ENCODE measurements around the gene HES7. TPM values are rescaled to one million over a fixed set of nuclear protein-coding genes. Genes with fewer than 3 reads are reported as not detected.
"Not testable (repeated sequence)": the region's sequence is repeated elsewhere in the genome, so short reads cannot be mapped to it uniquely, and the experiment has no call there.

The HES7 gene
- 0.47 TPM in 1 of 2 replicates, not detected in the other for total RNA-seq
- long read RNA-seq = 0 reads

DNA sequence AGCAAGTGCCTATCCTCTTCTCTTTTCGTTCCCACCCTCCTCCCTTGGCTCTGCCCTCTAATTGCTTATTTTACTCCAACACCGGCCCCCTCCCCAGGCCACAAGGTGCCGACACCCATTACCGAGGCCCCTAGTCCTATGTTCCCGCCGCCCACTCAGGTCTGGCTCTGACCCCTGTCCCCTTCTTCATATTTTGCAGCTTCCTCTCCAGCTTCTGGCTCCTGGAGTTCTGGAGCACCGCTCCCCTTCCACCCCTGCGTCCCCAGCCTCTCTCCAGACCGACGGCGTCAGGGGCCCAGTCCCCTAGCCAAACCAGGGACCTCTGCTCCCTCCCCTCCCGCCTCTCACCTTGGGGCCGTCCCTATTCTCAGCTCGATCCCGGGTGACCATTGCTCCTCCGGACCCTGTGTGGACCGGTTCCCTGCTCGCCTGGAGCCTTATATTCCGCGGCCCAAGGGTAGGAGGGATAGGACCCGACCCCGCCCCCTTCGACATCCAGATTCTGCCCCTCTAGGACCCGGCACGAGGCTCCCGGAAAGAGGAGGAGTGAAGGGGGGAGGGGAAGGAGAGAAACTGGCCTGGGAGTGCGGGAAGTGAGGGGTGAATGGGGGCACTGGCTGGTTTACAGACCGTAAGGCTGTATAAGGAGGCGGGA lies at the start of gene HES7:
Gene HES7, minus strand, starts transcription at position 412 of the 655 bp plus-strand sequence. Its CDS starts 22 bp downstream, at position 390.
- peaks cover 1% of the 10 kb centered on the region for H3K36me3 Mint-ChIP-seq (ENCODE audit: insufficient read depth)
- TF ChIP-seq, protein P1, sequence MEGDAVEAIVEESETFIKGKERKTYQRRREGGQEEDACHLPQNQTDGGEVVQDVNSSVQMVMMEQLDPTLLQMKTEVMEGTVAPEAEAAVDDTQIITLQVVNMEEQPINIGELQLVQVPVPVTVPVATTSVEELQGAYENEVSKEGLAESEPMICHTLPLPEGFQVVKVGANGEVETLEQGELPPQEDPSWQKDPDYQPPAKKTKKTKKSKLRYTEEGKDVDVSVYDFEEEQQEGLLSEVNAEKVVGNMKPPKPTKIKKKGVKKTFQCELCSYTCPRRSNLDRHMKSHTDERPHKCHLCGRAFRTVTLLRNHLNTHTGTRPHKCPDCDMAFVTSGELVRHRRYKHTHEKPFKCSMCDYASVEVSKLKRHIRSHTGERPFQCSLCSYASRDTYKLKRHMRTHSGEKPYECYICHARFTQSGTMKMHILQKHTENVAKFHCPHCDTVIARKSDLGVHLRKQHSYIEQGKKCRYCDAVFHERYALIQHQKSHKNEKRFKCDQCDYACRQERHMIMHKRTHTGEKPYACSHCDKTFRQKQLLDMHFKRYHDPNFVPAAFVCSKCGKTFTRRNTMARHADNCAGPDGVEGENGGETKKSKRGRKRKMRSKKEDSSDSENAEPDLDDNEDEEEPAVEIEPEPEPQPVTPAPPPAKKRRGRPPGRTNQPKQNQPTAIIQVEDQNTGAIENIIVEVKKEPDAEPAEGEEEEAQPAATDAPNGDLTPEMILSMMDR (IDR thresholded peaks at IDR 0.05; ENCODE audit: unreplicated experiment) = no peak
- no peaks in the 10 kb centered on the region for H3K9me3 Mint-ChIP-seq (ENCODE audit: low read depth)
- H3K4me1 Mint-ChIP-seq (ENCODE audit: low read depth) = peaks cover 34% of the 10 kb centered on the region
- peaks cover 66% of the 10 kb centered on the region for H3K27me3 Mint-ChIP-seq
- no peak for DNase-seq (ENCODE audit: low spot score, unreplicated experiment)
- peak within 1 kb of the TSS; percentile 84 for H3K27ac Mint-ChIP-seq
- H3K4me3 Mint-ChIP-seq (ENCODE audit: low read depth) = peak within 1 kb of the TSS; percentile 79

DNA sequence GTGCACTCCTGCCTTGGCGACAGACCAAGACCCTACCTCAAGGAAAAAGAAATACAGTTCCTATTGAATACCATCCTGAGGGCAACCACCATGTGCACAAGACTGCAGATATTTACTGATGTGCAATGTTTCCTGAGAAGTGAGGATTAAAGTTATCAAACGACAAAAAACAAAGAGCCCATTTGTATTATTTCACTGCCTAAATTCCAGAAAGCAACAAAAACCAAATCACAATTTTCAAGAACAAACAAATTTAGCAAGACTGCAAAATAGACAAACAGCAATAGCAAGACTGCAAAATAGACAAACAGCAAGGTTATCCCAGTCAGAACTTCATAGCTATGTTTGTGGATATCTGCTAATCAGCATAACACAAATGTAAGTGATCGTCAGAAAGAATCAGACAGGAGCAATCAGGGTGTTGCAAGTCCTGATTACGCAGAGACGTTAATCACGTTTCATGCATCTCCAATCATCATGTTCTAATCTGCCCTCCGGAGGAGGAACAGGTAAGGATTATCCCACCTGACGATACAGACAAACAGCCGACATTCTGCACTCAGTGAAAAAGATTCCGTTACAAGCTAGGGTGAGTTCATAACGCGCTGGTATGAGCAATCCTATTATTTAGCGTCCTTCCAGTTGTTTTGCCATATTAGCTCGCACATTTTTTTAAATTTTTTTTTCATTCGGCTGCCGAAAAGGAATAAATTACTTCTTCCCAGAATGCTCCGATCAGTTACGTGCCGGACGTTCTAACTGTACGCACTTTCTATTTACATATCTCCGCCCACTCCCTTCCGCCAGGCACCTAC lies 49.4 kb upstream of the HES7 start:
- H3K4me3 Mint-ChIP-seq (ENCODE audit: low read depth) = peak overlapping the region; percentile 86
- no peak for DNase-seq (ENCODE audit: low spot score, unreplicated experiment)
- H3K27ac Mint-ChIP-seq = peak overlapping the region; percentile 100
- peaks cover 34% of the 10 kb centered on the region for H3K4me1 Mint-ChIP-seq (ENCODE audit: low read depth)
- no peaks in the 10 kb centered on the region for H3K27me3 Mint-ChIP-seq
- no peaks in the 10 kb centered on the region for H3K9me3 Mint-ChIP-seq (ENCODE audit: low read depth)
- TF ChIP-seq, protein P1 (IDR thresholded peaks at IDR 0.05; ENCODE audit: unreplicated experiment) = no peak
- H3K36me3 Mint-ChIP-seq (ENCODE audit: insufficient read depth) = no peaks in the 10 kb centered on the region

DNA sequence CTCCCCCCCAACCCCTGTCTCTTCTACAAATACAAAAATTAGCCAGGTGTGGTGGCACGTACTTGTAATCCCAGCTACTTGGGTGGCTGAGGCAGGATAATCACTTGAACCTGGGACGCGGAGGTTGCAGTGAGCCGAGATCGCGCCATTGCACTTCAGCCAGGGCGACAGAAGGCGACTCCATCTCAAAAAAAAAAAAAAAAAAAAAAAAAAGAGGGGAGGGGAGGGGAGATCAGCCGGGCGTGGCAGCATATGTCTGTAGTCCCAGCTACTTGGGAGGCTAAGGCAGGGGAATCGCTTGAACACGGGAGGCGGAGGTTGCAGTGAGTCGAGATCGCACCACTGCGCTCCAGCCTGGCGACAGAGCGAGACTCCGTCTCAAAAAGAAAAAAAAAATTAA lies 46.3 kb upstream of the HES7 start:
- not testable (repeated sequence) for H3K4me3 Mint-ChIP-seq (ENCODE audit: low read depth); H3K36me3 Mint-ChIP-seq (ENCODE audit: insufficient read depth); DNase-seq (ENCODE audit: low spot score, unreplicated experiment); H3K9me3 Mint-ChIP-seq (ENCODE audit: low read depth); H3K27me3 Mint-ChIP-seq; H3K27ac Mint-ChIP-seq
- H3K4me1 Mint-ChIP-seq (ENCODE audit: low read depth) = peaks cover 15% of the 10 kb centered on the region

DNA sequence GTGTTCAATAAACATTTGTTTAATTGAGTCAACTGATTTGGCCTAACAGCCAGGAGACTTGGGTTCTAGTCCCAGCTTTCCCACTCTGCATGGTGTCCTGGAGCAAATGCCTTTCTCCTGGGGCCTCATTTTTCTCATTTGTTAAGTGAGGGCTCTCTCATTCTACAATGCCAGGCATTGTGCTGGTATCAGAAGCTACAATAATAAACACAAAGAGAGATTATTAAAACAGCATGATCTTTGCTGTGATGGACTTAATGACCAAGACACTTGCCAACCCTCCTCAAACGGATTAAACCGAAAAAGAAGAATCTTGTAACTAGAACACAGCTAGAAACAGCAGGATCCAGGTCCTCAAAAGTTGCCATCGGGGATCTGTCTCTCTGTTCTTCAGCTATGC lies 43.6 kb upstream of the HES7 start:
- Mint-ChIP-seq H3K4me3 (ENCODE audit: low read depth) (no peak overlapping the region), H3K4me1 (ENCODE audit: low read depth) (peaks cover 8% of the 10 kb centered on the region), H3K9me3 (ENCODE audit: low read depth) (no peaks in the 10 kb centered on the region), H3K36me3 (ENCODE audit: insufficient read depth) (no peaks in the 10 kb centered on the region), H3K27ac (peak overlapping the region; percentile 24), H3K27me3 (no peaks in the 10 kb centered on the region)
- DNase-seq (ENCODE audit: low spot score, unreplicated experiment) = no peak
- TF ChIP-seq, protein P1 (IDR thresholded peaks at IDR 0.05; ENCODE audit: unreplicated experiment) = no peak

DNA sequence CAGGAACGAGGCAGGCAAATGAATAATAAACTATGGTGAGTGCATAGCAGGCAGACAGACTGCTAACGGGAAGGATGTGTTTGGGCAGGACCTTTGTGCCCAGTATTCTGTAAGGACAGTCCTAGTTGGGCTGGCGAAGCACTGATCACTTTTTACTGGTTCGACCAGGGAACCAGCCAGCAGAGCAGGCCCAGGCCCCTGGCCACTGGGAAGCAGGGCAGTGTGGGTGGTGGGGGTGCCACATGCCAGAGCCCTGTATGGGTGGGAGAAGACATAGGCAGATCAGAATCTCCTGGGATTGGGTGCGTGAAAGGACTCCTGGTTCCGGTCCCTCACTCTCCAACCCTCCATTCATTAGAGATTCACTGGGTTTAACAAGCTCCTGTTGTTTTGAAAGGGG lies 42.8 kb upstream of the HES7 start:
- Mint-ChIP-seq H3K4me3 (ENCODE audit: low read depth) (no peak overlapping the region), H3K27ac (no peak overlapping the region), H3K36me3 (ENCODE audit: insufficient read depth) (no peaks in the 10 kb centered on the region), H3K4me1 (ENCODE audit: low read depth) (peaks cover 11% of the 10 kb centered on the region), H3K9me3 (ENCODE audit: low read depth) (no peaks in the 10 kb centered on the region), H3K27me3 (no peaks in the 10 kb centered on the region)
- TF ChIP-seq, protein P1 (IDR thresholded peaks at IDR 0.05; ENCODE audit: unreplicated experiment) = no peak
- no peak for DNase-seq (ENCODE audit: low spot score, unreplicated experiment)

Measured in progenitor cell of endocrine pancreas (in vitro differentiated cells).